ENCODE data around the gene PRR36.

Gene PRR36

GRCh38 chr19:7870571-7871436 lies 3.4 kb downstream of the PRR36 start:
- Histone ChIP-seq H3K36me3 (ENCODE audit: control insufficient read depth, insufficient read depth, low read length) (no peaks in the 10 kb centered on the region), H3K9me3 (ENCODE audit: control insufficient read depth, insufficient read depth, low read length) (no peaks in the 10 kb centered on the region), H3K27ac (ENCODE audit: low read length) (no peak overlapping the region), H3K27me3 (ENCODE audit: control insufficient read depth, insufficient read depth, low read length) (no peaks in the 10 kb centered on the region), H3K4me3 (ENCODE audit: low read length) (no peak overlapping the region), H3K4me1 (ENCODE audit: control insufficient read depth, insufficient read depth, low read length) (peaks cover 8% of the 10 kb centered on the region)
- no CpG with 5 or more reads among the region's 11 CpGs for WGBS (ENCODE audit: insufficient coverage, insufficient read length)
- no peak for DNase-seq (ENCODE audit: low read depth, low spot score)

DNA sequence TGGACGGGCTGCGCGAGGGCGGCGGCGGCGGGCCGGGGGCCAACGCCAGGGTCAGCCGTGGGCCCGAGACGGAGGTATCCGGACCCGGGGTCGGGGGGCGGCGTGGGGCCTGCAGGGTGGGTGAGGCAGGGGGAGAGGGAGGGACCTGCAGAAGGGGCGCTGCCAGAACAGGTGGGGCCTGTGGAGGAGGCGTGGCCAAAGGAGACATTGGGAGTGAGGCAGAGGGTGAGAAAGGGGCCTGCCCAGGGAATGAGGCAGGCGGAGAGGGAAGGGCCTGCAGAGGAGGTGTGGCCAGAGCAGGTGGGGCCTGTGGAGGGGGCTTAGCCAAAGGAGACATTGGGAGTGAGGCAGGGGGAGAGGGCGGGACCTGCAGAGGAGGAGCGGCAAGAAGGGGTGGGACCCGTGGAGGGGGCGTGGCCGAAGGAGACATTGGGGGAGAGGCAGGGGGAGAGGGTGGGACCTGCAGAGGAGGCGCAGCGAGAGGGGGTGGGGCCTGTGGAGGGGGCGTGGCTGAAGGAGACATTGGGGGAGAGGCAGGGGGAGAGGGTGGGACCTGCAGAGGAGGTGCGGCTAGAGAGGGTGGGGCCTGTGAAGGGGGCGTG lies 4.2 kb downstream of the PRR36 start:
- H3K27me3 ChIP-seq (ENCODE audit: control insufficient read depth, insufficient read depth, low read length), result no peaks in the 10 kb centered on the region
- no CpG with 5 or more reads among the region's 30 CpGs for WGBS (ENCODE audit: insufficient coverage, insufficient read length)
- DNase-seq (ENCODE audit: low read depth, low spot score), result no peak
- no peaks in the 10 kb centered on the region for H3K36me3 ChIP-seq (ENCODE audit: control insufficient read depth, insufficient read depth, low read length)
- H3K4me1 ChIP-seq (ENCODE audit: control insufficient read depth, insufficient read depth, low read length), result peaks cover 8% of the 10 kb centered on the region
- H3K9me3 ChIP-seq (ENCODE audit: control insufficient read depth, insufficient read depth, low read length), result no peaks in the 10 kb centered on the region
- H3K4me3 ChIP-seq (ENCODE audit: low read length), result peak overlapping the region; percentile 18; the same call in 1 of the 2 replicates
- H3K27ac ChIP-seq (ENCODE audit: low read length), result no peak overlapping the region

GRCh38 chr19:7869453-7869909 lies 4.7 kb downstream of the PRR36 start:
- no CpG with 5 or more reads among the region's 47 CpGs for WGBS (ENCODE audit: insufficient coverage, insufficient read length)
- H3K36me3 ChIP-seq (ENCODE audit: control insufficient read depth, insufficient read depth, low read length), result no peaks in the 10 kb centered on the region
- H3K27ac ChIP-seq (ENCODE audit: low read length), result no peak overlapping the region
- H3K27me3 ChIP-seq (ENCODE audit: control insufficient read depth, insufficient read depth, low read length), result no peaks in the 10 kb centered on the region
- no peak for DNase-seq (ENCODE audit: low read depth, low spot score)
- H3K4me3 ChIP-seq (ENCODE audit: low read length), result peak overlapping the region; percentile 50; the same call in 1 of the 2 replicates
- no peaks in the 10 kb centered on the region for H3K9me3 ChIP-seq (ENCODE audit: control insufficient read depth, insufficient read depth, low read length)
- peaks cover 8% of the 10 kb centered on the region for H3K4me1 ChIP-seq (ENCODE audit: control insufficient read depth, insufficient read depth, low read length)

GRCh38 chr19:7868671-7869452 lies 5.3 kb downstream of the PRR36 start:
- DNase-seq (ENCODE audit: low read depth, low spot score), result no peak
- Histone ChIP-seq H3K9me3 (ENCODE audit: control insufficient read depth, insufficient read depth, low read length) (no peaks in the 10 kb centered on the region), H3K36me3 (ENCODE audit: control insufficient read depth, insufficient read depth, low read length) (no peaks in the 10 kb centered on the region), H3K4me3 (ENCODE audit: low read length) (peak overlapping the region; percentile 50; the same call in 1 of the 2 replicates), H3K27me3 (ENCODE audit: control insufficient read depth, insufficient read depth, low read length) (peaks cover 3% of the 10 kb centered on the region; the same call in 1 of the 2 replicates), H3K27ac (ENCODE audit: low read length) (no peak overlapping the region), H3K4me1 (ENCODE audit: control insufficient read depth, insufficient read depth, low read length) (peaks cover 8% of the 10 kb centered on the region)
- WGBS (ENCODE audit: insufficient coverage, insufficient read length), result no CpG with 5 or more reads among the region's 67 CpGs

DNA sequence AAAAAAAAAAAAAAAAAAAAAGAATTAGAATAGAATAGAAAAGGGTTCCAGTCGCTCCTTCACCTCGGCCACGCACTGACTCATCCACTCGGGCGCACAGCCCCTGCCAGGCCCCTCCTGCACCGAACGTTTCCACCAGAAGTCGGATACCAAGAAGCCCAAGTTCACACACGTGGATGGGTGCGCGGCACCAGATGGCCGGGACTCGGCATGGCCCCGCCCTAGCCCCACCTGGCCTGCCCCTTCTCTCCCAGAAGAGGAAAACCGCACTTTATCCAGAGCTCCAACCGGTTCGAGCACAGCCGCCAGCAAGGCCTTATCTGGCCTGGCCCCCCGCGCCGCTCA lies 5.9 kb downstream of the PRR36 start:
- Histone ChIP-seq H3K4me1 (ENCODE audit: control insufficient read depth, insufficient read depth, low read length) (peaks cover 8% of the 10 kb centered on the region), H3K27me3 (ENCODE audit: control insufficient read depth, insufficient read depth, low read length) (peaks cover 3% of the 10 kb centered on the region; the same call in 1 of the 2 replicates), H3K36me3 (ENCODE audit: control insufficient read depth, insufficient read depth, low read length) (no peaks in the 10 kb centered on the region), H3K9me3 (ENCODE audit: control insufficient read depth, insufficient read depth, low read length) (no peaks in the 10 kb centered on the region), H3K27ac (ENCODE audit: low read length) (no peak overlapping the region), H3K4me3 (ENCODE audit: low read length) (no peak overlapping the region)
- no peak for DNase-seq (ENCODE audit: low read depth, low spot score)
- WGBS (ENCODE audit: insufficient coverage, insufficient read length), result no CpG with 5 or more reads among the region's 21 CpGs

GRCh38 chr19:7867092-7867844 lies 6.9 kb downstream of the PRR36 start:
- H3K27ac ChIP-seq (ENCODE audit: low read length), result no peak overlapping the region
- H3K27me3 ChIP-seq (ENCODE audit: control insufficient read depth, insufficient read depth, low read length), result peaks cover 3% of the 10 kb centered on the region; the same call in 1 of the 2 replicates
- H3K4me1 ChIP-seq (ENCODE audit: control insufficient read depth, insufficient read depth, low read length), result peaks cover 5% of the 10 kb centered on the region
- H3K36me3 ChIP-seq (ENCODE audit: control insufficient read depth, insufficient read depth, low read length), result no peaks in the 10 kb centered on the region
- no peak overlapping the region for H3K4me3 ChIP-seq (ENCODE audit: low read length)
- DNase-seq (ENCODE audit: low read depth, low spot score), result no peak
- WGBS (ENCODE audit: insufficient coverage, insufficient read length), result no CpG with 5 or more reads among the region's 9 CpGs
- no peaks in the 10 kb centered on the region for H3K9me3 ChIP-seq (ENCODE audit: control insufficient read depth, insufficient read depth, low read length)

DNA sequence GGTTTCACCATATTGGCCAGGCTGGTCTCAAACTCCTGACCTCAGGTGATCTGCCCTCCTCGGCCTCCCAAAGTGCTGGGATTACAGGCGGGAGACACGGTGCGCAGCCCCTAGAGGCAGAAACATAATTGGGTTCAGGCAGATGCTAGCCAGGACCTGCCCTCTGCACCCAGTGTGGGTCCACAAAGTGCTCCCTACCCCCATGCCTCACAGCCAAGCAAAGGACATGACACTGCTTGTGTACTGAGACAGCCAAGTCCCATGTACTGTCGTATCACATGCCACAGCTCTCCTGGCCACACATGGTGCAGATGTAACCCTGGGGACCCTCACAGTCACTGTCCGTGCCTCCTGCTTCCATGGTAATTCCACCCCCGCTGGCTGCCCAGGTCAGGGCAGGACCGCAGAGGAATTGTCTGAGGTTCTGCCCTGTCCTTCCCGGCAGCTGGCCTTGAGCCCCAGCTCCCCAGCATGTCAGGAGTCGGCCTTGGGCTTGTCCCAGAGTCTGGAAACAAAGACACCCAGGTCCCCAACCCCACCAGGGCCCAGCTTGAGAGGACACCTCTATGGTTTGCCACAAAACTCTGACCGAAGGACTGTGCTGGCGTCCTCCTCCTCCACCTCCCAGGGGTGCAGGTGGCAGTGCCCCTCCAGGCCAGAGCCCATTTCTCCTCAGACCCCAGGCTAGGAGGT lies 7.6 kb downstream of the PRR36 start:
- Histone ChIP-seq H3K36me3 (ENCODE audit: control insufficient read depth, insufficient read depth, low read length) (no peaks in the 10 kb centered on the region), H3K9me3 (ENCODE audit: control insufficient read depth, insufficient read depth, low read length) (no peaks in the 10 kb centered on the region), H3K27me3 (ENCODE audit: control insufficient read depth, insufficient read depth, low read length) (peaks cover 3% of the 10 kb centered on the region; the same call in 1 of the 2 replicates), H3K4me3 (ENCODE audit: low read length) (no peak overlapping the region), H3K4me1 (ENCODE audit: control insufficient read depth, insufficient read depth, low read length) (peaks cover 3% of the 10 kb centered on the region; the same call in 1 of the 2 replicates), H3K27ac (ENCODE audit: low read length) (no peak overlapping the region)
- no CpG with 5 or more reads among the region's 12 CpGs for WGBS (ENCODE audit: insufficient coverage, insufficient read length)
- DNase-seq (ENCODE audit: low read depth, low spot score), result no peak

DNA sequence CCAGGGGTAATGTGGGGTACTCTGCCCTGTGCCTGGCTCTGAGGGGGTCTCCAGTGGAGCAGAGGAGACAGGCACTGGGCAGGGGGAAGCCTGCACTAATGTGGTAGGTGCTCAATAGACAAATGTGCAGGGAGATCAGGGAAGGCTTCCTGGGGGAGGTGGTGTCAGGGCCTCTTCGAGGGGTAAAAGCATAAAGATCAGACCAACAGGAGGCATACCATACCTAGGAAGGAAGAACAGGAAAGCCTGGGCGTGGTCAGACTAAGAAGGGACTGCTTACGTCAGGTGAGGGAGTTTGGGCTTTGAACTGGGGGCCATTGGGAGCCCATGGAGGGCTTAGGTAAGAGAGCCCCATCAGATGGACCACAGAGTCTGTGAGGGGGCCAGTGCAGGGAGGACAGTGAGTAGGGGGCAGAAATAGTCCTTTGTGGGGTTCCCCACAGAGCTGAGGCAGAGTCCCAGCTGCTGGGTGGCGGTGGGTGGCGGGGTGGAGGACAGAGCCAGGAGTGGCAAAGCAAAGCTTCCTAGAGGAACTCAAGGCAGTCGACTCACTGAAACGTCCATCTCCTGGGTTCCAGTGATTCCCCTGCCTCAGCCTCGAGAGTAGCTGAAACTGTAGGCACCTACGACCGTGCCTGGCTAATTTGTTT lies 8.8 kb downstream of the PRR36 start:
- DNase-seq (ENCODE audit: low read depth, low spot score), result no peak
- WGBS (ENCODE audit: insufficient coverage, insufficient read length), result no CpG with 5 or more reads among the region's 10 CpGs
- Histone ChIP-seq H3K27ac (ENCODE audit: low read length) (no peak overlapping the region), H3K9me3 (ENCODE audit: control insufficient read depth, insufficient read depth, low read length) (no peaks in the 10 kb centered on the region), H3K36me3 (ENCODE audit: control insufficient read depth, insufficient read depth, low read length) (no peaks in the 10 kb centered on the region), H3K4me1 (ENCODE audit: control insufficient read depth, insufficient read depth, low read length) (peaks cover 9% of the 10 kb centered on the region), H3K4me3 (ENCODE audit: low read length) (no peak overlapping the region), H3K27me3 (ENCODE audit: control insufficient read depth, insufficient read depth, low read length) (peaks cover 3% of the 10 kb centered on the region; the same call in 1 of the 2 replicates)

- DNase-seq (ENCODE audit: low read depth, low spot score), result no peak
- Histone ChIP-seq H3K9me3 (ENCODE audit: control insufficient read depth, insufficient read depth, low read length) (no peaks in the 10 kb centered on the region), H3K4me3 (ENCODE audit: low read length) (no peak overlapping the region), H3K27me3 (ENCODE audit: control insufficient read depth, insufficient read depth, low read length) (peaks cover 3% of the 10 kb centered on the region; the same call in 1 of the 2 replicates), H3K36me3 (ENCODE audit: control insufficient read depth, insufficient read depth, low read length) (no peaks in the 10 kb centered on the region), H3K27ac (ENCODE audit: low read length) (no peak overlapping the region), H3K4me1 (ENCODE audit: control insufficient read depth, insufficient read depth, low read length) (peaks cover 10% of the 10 kb centered on the region)
- no CpG with 5 or more reads among the region's 18 CpGs for WGBS (ENCODE audit: insufficient coverage, insufficient read length)
Measured at GRCh38 chr19:7864690-7865074, 9.5 kb downstream of the PRR36 start.

Data from iPS DF 6.9 (cell line).